IPS-NIHi7 (cell line): ENCODE data around the gene MAST4.

Experiments
- DNase-seq: peaks from one replicate; pipeline ENCODE4 v3.0.0; 2012; ENCODE audit warnings: mixed read lengths; ENCODE audit errors: extremely low spot score

Gene MAST4

GRCh38 chr5:66842540-66842939 lies 246.3 kb downstream of the MAST4 start:
- no peak for DNase-seq

GRCh38 chr5:66843065-66843464 lies 246.9 kb downstream of the MAST4 start:
- DNase-seq: no peak

- no peak for DNase-seq
Measured at GRCh38 chr5:66848749-66849641, 252.8 kb downstream of the MAST4 start.

GRCh38 chr5:66849803-66850202 lies 253.6 kb downstream of the MAST4 start:
- DNase-seq: no peak

- DNase-seq: no peak
Measured at GRCh38 chr5:66850354-66851075, 254.3 kb downstream of the MAST4 start.

GRCh38 chr5:66851306-66851705 lies 255.1 kb downstream of the MAST4 start:
- DNase-seq: no peak

GRCh38 chr5:66854416-66854815 lies 258.2 kb downstream of the MAST4 start:
- no peak for DNase-seq

GRCh38 chr5:66856041-66856805 lies 260.0 kb downstream of the MAST4 start:
- no peak for DNase-seq

GRCh38 chr5:66859526-66859925 lies 263.3 kb downstream of the MAST4 start:
- no peak for DNase-seq

GRCh38 chr5:66860199-66860975 lies 264.2 kb downstream of the MAST4 start:
- DNase-seq: no peak

GRCh38 chr5:66861402-66861801 lies 265.2 kb downstream of the MAST4 start:
- no peak for DNase-seq

GRCh38 chr5:66862020-66862419 lies 265.8 kb downstream of the MAST4 start:
- no peak for DNase-seq

- no peak for DNase-seq
Measured at GRCh38 chr5:66863243-66864170, 267.3 kb downstream of the MAST4 start.

- DNase-seq: no peak
Measured at GRCh38 chr5:66864240-66864884, 268.2 kb downstream of the MAST4 start.

GRCh38 chr5:66867618-66868322 lies 271.6 kb downstream of the MAST4 start:
- no peak for DNase-seq

GRCh38 chr5:66869347-66869746 lies 273.2 kb downstream of the MAST4 start:
- DNase-seq: no peak

GRCh38 chr5:66870708-66871107 lies 274.5 kb downstream of the MAST4 start:
- no peak for DNase-seq

GRCh38 chr5:66871651-66872050 lies 275.5 kb downstream of the MAST4 start:
- DNase-seq: no peak

- no peak for DNase-seq
Measured at GRCh38 chr5:66872736-66873331, 276.6 kb downstream of the MAST4 start.
